Cortex of kidney (tissue), 1 donor: Measurements from ENCODE around the gene KRTAP4-3.
"Not testable (repeated sequence)": the region's sequence is repeated elsewhere in the genome, so short reads cannot be mapped to it uniquely, and the experiment has no call there.

ENCODE experiments used
- DNase-seq: peaks from one replicate; lab custom pipeline; 2025; lab: John Stamatoyannopoulos, UW

Gene KRTAP4-3

DNA sequence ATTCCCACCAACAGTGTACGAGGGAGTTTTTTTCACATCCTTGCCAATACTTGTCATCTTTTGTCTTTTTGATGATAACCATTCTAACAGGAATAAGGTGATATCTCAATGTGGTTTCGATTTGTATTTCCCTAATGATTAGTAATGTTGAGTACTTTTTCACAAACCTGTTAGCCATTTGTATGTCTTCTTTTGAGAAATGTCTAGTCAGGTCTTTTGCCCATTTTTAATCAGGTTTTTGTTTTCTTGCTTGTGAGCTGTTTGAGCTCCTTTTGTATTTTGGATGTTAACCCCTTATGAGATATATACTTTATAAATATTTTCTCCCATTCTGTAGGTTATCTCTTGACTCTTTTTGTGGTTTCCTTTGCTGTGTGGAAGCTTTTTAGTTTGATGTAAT is 16.5 kb downstream of the KRTAP4-3 start:
- DNase-seq = no peak

DNA sequence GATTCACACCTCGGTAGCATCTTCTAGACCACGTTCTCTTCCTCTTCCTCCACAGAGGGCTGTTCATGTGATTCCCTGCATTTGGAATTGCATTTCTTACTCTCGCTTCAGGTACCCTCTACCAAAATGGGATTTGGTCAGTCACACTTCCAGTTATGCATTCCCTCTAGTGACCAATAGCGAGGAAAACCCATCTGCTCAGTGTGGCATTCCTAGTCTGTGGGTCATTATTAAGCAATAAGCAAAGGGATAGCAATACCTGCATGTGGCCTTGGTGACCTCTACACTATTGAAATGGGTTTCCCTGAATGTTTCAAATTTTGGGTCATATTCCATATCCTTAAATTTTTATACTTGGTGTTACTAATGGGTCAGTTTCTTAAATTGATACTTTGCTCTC is 18.0 kb downstream of the KRTAP4-3 start:
- DNase-seq = no peak

DNA sequence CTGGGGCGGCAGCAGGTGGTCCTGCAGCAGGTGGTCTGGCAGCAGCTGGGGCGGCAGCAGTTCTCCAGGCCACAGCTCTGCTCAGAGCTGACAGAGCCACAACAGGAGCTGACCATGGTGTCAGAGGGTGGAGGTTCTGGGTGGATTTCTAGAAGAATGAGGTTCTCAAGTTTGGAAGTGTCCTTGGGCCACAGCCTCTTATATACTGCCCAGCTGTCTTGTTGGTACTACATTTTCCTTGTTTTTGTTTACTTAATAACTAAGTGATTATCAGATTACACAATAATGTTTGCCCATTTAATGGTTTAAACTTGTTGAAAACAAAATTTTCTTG is 18.4 kb downstream of the KRTAP4-3 start, which contains the start of gene KRTAP4-5:
Gene KRTAP4-5 (minus strand): TSS at position 174 of the 334 bp plus-strand sequence. CDS start 58 bp downstream, at position 116.
- no peak for DNase-seq

DNA sequence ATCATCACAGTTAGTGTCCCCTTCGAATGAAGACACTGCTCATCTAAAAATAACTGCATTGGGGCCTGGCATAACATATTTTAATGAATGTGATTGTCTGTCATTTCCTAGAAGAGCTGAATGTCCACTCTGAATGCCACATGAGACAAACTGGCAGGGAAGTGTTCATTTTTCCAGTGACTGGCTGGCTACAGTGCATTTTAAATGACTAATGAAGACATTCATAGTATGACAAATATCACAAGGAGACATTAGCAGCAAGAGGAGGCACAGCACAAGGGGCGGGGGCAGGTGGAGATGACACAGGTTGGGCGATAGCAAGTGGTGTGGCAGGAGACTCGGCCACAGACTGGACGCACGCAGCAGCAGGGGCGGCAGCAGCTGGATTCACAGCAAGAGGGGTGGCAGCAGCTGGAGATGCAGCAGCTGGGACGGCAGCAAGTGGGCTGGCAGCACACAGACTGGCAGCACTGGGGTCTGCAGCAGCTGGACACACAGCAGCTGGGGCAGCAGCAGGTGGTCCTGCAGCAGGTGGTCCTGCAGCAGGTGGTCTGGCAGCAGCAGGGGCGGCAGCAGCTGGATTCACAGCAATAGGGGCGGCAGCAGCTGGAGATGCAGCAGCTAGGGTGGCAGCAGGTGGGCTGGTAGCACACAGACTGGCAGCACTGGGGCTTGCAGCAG is 18.9 kb downstream of the KRTAP4-3 start:
- not testable (repeated sequence) for DNase-seq

DNA sequence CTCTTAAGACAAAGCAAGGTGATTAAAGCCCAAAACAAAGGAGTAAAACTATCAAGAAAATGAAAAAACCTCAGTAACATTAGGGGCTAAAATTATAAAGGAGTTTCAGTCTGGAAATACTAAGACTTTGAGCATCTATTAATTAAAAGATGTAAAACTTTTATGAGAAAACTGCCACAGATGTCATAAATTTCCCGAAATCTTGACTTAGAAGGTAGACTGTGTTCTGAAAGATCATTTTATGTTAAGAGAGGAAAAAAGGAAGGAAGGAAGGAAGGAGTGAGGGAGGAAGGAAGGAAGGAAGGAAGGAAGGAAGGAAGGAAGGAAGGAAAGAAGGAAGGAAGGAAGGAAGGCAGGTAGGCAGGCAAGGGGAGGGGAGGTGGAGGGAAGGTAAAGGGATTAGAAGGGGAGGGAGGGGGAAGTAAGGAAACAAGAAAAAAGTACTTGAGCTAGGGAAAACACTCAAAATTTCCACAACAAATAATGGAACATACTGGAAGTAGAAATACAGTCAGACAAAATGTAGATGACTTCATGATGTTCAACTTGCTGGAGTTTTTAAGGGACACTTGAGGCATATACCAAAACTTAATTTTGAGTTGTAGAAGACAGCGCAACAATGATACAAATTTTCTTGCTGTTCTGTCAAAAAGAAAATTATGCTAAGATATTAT is 20.4 kb downstream of the KRTAP4-3 start:
- no peak for DNase-seq

DNA sequence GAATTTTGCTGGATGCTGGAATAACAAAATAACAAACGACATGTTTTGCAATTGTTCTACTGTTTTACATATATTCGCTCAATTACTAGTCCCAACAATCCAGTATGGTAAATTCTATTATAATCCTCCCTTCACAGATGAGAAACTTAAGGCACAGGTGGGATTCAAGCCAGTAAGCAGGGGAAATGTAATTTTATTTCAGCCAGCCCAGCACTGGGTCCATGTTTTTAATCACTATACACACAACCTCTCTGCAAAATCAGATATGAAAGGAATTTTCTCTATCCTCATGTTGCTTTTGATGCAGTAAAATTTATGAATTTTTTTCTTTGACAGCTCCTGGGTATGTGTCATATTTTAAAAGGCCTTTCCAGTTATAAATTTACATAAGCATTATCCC is 22.8 kb downstream of the KRTAP4-3 start:
- no peak for DNase-seq

DNA sequence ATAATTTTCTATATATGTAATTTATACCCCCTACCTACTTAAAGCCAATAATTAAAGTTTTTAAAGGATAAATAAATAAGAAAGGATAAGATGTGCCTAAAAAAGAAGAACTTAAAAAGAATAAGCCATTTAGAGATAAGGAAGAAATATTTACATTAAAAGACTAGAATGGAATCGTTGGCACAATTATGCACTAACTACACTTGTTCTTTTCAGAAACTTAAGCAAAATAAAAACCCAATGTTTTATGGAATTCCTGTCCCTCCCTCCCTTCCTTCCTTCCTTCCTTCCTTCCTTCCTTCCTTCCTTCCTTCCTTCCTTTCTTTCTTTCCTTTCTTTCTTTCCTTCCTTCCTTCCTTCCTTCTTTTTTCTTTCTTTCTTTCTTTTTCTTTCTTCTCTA is 23.2 kb downstream of the KRTAP4-3 start:
- no peak for DNase-seq

DNA sequence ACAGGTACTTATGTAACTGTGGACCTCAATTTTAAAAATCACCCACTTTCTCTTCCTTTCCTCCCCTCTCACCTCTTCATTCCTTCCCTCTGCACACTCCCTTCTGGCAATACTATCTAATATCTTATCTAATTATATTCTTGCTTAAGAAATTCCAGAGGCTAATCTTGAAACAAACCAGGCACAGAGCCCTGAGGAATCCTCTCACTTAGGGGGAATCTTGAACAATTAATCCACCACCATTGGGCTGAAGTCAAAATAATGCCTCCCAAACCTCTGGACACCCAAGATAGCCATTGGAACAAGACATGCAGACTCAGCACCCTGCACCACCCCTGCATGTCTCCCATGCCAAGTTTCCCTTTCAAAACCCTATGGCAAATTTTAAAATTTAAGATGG is 26.7 kb downstream of the KRTAP4-3 start:
- DNase-seq = no peak

DNA sequence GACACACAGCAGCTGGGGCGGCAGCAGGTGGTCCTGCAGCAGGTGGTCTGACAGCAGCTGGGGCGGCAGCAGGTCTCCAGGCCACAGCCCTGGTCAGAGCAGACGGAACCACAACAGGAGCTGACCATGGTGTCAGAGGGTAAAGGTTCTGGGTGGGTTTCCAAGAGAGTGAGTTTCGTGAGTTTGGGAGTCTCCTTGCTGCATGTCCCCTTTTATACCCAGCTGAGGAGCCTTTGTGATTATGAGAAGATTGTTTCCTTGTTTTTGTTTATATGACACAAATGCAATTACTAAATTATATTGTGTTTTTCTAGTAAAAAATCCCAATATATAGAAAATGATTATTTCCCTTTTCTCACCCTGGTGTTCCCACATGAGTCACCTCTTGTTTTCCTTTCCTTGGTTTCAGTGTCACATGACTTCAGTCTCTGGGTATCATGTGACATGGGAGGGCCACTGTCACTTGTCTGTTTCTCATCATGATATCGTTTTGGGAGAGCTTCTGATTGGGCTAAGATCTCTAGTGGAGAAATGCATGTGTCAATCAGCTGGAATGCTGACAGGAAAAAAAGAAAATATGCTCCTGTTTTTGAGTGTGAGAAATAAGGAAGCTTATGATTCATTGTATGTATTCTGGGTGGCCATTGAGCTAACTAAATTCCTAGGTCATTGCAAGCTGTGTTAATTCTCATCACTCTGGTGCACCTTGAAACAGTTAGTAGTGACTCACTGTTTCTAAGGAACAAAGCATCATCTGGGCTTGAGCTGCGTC is 27.5 kb downstream of the KRTAP4-3 start, which contains the start of gene KRTAP4-6:
Gene KRTAP4-6 (minus strand): TSS at position 185 of the 772 bp plus-strand sequence. CDS start 57 bp downstream, at position 128.
- DNase-seq = no peak

DNA sequence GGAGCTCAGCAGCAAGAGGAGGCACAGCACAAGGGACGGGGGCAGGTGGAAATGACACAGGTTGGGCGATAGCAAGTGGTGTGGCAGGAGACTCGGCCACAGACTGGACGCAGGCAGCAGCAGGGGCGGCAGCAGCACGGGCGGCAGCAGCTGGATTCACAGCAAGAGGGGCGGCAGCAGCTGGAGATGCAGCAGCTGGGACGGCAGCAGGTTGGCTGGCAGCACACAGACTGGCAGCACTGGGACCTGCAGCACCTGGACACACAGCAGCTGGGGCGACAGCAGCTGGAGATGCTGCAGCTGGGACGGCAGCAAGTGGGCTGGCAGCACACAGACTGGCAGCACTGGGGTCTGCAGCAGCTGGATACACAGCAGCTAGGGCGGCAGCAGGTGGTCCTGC is 28.2 kb downstream of the KRTAP4-3 start:
- DNase-seq = not testable (repeated sequence)

DNA sequence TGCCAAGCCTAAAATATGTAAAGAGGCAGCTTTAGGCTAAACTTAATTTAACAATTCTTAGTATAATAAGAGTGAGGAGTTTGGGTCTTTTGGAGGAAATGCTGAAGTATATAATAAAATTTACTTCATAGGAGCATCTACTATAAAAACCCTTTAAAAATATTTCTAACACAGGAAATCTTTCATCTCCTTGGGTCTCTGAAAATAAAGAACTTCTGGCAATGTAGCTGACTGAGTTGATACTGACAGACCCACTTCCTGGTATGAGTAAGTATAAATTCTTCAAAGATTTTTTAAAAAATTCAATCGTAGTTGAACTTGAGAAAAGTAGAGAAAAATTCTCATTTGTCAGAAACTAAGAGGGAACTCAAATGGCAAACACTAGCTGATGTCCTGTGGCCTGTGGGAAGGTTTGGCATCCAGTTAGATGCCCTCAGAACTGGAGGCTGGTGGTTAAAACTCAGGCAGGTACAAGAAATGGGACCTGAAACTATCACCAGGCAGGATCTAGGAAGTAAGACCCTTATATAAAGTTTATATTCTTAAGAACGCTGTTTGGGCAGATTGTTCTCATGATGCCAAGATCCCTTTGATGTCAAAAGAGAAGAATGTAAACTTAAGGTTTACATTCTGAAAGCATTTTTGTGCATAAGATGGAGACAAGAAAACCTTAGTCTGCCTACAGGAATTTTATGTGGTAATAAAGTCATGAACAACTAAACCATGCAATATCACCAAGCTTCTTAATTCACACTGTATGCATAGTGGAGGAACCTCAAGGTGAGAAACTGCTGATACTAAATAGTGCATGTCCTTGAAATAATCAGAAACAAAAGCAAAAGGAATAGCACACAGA is 33.9 kb downstream of the KRTAP4-3 start:
- DNase-seq = no peak

DNA sequence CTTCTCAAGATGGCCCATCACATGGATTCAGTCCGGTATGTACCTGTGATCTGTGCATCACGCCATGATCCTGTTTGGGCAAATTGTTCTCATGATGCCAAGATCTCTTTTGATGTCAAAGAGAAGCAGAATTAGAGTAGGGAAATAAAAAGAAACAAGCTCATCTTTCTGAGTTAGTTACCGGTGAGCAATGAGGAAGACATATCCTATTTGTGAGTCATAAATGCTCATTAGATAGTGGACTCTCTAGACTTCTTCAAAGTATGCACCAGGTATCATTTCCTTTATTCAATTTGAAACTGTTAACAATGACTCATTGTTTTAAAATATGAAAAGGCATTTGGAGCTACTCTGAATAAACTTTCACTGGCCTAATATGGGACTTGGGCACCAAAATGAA is 36.0 kb downstream of the KRTAP4-3 start:
- DNase-seq = no peak

DNA sequence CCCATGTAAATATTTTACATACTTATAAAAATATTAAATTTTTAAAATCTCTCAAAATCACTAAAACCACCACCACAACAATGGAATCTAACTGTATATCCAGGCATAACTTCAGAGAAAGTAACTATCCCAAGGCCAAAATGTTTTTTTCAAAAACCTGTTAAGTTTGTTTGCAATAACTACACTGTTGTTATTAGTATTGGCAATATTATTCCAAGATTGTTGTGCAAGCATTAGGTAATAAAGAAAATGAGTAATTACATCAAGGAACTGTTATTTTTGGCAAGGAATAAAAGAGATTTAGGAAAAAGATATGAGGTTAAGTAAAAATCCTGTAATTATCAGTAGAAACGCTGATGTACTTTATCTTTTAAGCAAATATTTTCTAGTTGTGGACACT is 40.6 kb downstream of the KRTAP4-3 start:
- no peak for DNase-seq

DNA sequence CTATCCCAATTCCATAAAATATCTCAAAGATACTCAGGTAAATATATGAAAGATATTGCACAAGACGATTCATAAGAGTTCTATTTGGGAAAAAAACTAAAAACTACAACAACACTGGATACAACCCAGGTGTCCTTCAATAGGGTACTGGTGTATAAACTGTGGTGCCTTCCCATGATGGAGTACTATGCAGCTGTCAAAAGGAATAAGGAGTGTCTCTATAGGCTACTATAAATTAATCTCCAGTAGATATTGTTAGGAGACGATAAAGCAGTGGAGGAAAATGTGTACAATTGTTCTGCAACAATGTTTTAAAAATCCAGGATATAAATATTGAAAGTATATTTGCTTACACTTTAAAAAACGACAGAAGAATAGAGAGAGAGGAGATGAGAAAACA is 41.6 kb downstream of the KRTAP4-3 start:
- DNase-seq = no peak

DNA sequence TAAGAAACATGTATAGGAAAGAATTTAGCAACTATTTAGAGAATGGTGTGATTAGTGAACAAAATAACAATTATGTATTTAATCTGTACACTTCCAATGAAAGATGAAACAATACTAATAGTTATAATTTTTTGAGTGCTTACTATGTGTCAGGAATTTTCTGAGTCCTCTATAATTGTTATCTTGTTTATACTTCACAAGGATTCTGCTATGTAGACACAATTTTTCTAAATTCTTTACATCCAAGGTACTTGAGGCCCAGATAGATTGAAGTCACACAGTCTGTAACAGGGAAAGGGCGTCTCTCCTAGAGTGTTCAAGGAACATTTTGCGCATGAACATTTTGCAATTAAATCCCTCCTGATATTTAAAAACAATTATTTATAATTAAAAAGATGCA is 43.0 kb downstream of the KRTAP4-3 start:
- no peak for DNase-seq

DNA sequence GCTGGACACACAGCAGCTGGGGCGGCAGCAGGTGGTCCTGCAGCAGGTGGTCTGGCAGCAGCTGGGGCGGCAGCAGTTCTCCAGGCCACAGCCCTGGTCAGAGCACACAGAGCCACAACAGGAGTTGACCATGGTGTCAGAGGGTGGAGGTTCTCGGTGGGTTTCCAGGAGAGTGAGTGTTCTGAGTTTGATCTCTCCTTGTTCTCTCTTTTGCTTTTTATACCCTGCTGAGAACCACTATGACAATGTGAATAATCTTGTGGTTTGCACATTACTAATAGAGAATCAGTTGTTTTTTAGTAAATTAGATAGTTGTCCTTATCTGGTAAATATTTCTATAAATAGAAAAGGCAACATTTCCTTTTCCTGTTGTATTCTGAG is 44.0 kb downstream of the KRTAP4-3 start, which contains the start of gene KRTAP4-12:
Gene KRTAP4-12 (minus strand): TSS at position 192 of the 381 bp plus-strand sequence. CDS start 60 bp downstream, at position 132.
- DNase-seq = not testable (repeated sequence)

DNA sequence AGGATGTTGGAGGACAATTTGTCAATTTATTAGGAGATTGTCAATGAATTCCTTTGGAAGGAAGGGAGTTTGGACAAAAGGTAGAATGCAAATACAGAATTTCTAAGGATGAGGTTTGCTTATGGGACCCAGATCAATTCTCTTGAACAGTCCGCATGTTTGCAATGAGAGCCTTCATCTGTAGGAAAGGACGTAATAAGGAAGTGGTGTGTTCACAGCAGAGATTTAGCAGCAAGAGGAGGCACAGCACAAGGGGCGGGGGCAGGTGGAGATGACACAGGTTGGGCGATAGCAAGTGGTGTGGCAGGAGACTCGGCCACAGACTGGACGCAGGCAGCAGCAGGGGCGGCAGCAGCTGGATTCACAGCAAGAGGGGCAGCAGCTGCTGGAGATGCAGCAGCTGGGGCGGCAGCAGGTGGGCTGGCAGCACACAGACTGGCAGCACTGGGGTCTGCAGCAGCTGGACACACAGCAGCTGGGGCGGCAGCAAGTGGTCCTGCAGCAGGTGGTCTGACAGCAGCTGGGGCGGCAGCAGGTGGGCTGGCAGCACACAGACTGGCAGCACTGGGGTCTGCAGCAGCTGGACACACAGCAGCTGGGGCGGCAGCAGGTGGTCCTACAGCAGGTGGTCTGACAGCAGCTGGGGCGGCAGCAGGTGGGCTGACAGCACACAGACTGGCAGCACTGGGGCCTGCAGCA is 44.6 kb downstream of the KRTAP4-3 start:
- not testable (repeated sequence) for DNase-seq

DNA sequence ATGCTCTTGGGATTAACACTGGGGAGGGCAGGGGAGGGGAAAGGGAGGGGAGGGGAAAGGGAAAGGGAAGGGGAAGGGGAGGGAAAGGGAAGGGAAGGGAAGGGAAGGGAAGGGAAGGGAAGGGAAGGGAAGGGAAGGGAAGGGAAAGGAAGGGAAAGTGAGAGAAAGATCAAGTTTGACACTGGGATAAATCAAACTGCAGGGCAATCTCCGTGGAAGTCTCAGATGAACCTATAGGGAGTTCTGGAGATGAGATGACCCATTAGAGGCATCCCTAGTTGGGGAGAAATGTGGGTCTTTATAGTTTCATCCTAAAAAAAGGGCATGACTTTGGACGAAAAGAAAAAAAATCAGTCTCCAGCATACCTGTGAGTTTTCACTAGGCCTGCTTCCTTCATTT is 46.3 kb downstream of the KRTAP4-3 start:
- DNase-seq = no peak

DNA sequence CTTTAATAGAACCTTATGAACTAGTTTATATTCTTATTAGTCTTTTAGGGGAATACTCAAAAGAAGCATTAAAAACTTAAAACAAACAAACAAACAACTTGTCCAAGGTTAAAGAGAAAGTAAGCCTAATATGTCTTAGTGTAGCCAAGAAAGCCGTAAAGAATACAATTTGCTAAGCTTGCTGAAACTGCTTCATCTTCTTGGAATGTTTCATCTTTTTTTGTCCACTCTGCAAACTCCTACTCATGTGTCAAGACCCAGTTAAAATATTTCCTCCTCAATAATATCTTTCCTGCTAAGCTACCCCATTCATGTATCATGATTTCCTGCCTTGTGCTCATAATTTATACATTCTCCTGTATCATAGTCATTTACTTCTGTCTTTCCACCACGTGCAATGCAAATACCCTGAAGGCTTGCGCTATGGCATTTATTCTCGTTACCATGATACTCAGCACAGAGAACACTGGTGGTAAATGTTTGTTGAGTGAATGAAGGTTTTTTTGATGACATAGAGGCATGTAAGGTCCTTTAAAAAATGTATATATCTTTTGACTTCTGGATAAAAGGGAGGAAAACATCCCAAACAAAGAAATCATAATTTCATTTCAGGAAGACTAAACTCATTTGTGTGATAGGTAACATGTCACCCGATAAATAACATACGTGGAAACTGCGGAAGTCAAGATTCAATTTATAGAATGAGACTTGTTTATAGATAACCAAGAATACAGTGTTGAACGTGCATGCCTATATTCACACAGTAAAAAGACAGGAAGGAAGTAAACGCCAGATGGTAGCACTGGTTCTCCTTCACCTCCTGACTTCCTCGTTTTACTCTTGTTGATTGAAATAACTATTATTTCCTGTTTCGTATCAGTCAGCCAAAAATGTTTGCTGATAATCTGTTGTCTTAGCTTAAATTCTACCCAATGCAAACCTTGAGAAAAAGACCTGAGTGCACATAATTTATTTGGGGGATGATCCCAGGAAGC is 48.0 kb downstream of the KRTAP4-3 start:
- not testable (repeated sequence) for DNase-seq

DNA sequence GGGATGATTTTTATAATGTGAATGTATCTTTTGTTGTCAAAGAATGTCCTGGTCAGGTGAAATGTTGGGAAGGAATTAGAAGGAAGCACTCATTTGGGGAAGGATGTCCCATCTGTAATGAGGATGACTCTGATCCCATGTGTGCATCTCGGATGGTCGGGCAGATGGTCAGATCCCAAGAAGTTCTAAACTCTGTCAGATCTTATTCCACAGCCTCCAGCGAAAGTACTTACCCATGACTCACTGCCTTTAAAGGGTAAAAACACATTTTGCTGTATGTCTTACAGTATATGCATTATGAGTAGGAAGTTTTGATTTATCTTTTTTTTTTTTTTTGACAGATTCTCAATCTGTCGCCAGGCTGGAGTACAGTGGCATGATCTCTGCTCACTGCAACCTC is 49.3 kb downstream of the KRTAP4-3 start:
- DNase-seq = no peak
